GM20431 (cell line): ENCODE measurements around the gene HHEX.

Source experiments
- in situ Hi-C: fragments of 300-500 bp; cut with MseI, MboI; formaldehyde crosslinking; loops from one replicate; pipeline ENCODE4 v1.15.0; 2020; ENCODE audit warnings: low sequenced_read_pairs; ENCODE audit not compliant: unreplicated experiment

Gene HHEX

GRCh38 chr10:92692080-92692671 lies 2.4 kb downstream of the HHEX start:
- in situ Hi-C loops, result no loop called here

- in situ Hi-C loops, result no loop called here
These were observed 3.2 kb downstream of the HHEX start for GRCh38 chr10:92692697-92693533.

- in situ Hi-C loops, result no loop called here
These were observed 3.8 kb downstream of the HHEX start for GRCh38 chr10:92693534-92693893.

GRCh38 chr10:92695679-92696605 lies 6.2 kb downstream of the HHEX start:
- in situ Hi-C loops, result no loop called here

GRCh38 chr10:92696606-92697383 lies 7.0 kb downstream of the HHEX start:
- in situ Hi-C loops, result no loop called here

GRCh38 chr10:92697663-92698511 lies 8.1 kb downstream of the HHEX start:
- in situ Hi-C loops, result no loop called here

- in situ Hi-C loops, result no loop called here
These were observed 9.4 kb downstream of the HHEX start for GRCh38 chr10:92699193-92699517.

GRCh38 chr10:92699518-92700381 lies 10.0 kb downstream of the HHEX start:
- in situ Hi-C loops, result no loop called here

GRCh38 chr10:92702301-92702916 lies 12.7 kb downstream of the HHEX start:
- in situ Hi-C loops, result no loop called here

- in situ Hi-C loops, result no loop called here
These were observed 22.5 kb downstream of the HHEX start for GRCh38 chr10:92712016-92712889.

GRCh38 chr10:92714152-92714845 lies 24.5 kb downstream of the HHEX start:
- in situ Hi-C loops, result no loop called here

- in situ Hi-C loops, result no loop called here
These were observed 25.1 kb downstream of the HHEX start for GRCh38 chr10:92714872-92715271.

GRCh38 chr10:92719991-92720830 lies 30.5 kb downstream of the HHEX start:
- in situ Hi-C loops, result no loop called here

- in situ Hi-C loops, result no loop called here
These were observed 31.0 kb downstream of the HHEX start for GRCh38 chr10:92720831-92721165.

- in situ Hi-C loops, result no loop called here
These were observed 32.6 kb downstream of the HHEX start for GRCh38 chr10:92722349-92722748.

- in situ Hi-C loops, result no loop called here
These were observed 37.4 kb downstream of the HHEX start for GRCh38 chr10:92727141-92727540.
